Measurements from ENCODE around the gene CPD. TPM values are rescaled to one million over a fixed set of nuclear protein-coding genes. Genes with fewer than 3 reads are reported as not detected.
A peak's percentile ranks its signal among the peaks of the same experiment; 100 is the strongest.

Gene CPD
- total and polyA plus RNA-seq, 9 of the 15 experiments (the other 6 are each of a cell fraction or from before 2014, with no cell fraction given): 4.5 to 24.4 (median 20.4) TPM

- TF ChIP-seq NR2C1 (IDR thresholded peaks at IDR 0.05) (no peak), NR2C1 (tag; IDR thresholded peaks at IDR 0.05) (no peak), ZEB2 (IDR thresholded peaks at IDR 0.05) (peak; percentile 55; the same call in 1 of the 2 replicates), ZNF121 (CRISPR knock-in tag; conservative IDR thresholded peaks at IDR 0.05) (no peak), ZNF512 (tag; IDR thresholded peaks at IDR 0.05) (no peak), ESRRA (IDR thresholded peaks at IDR 0.05; ENCODE audit: borderline replicate concordance, low read depth) (no peak), ZBTB7A (IDR thresholded peaks at IDR 0.05; ENCODE audit: borderline replicate concordance, control insufficient read depth, low read depth, low read length) (no peak), CHD2 (IDR thresholded peaks at IDR 0.05; ENCODE audit: low read depth, low read length) (no peak), ZNF77 (CRISPR knock-in tag; IDR thresholded peaks at IDR 0.05) (no peak), MTA1 (IDR thresholded peaks at IDR 0.05; ENCODE audit: borderline replicate concordance) (no peak), ATF7 (IDR thresholded peaks at IDR 0.05) (no peak), TRIM24 (IDR thresholded peaks at IDR 0.05) (peak in 1 of 2 experiments; percentile 55; a peak in 2 of 4 replicates), PCBP2 (IDR thresholded peaks at IDR 0.05; ENCODE audit: low read depth, low read length, poor library complexity, severe bottlenecking) (no peak), PBX2 (CRISPR knock-in tag; IDR thresholded peaks at IDR 0.05; ENCODE audit: low read depth) (no peak), PBX2 (tag; conservative IDR thresholded peaks at IDR 0.05; ENCODE audit: low read depth) (peak; percentile 43), CEBPG (CRISPR knock-in tag; IDR thresholded peaks at IDR 0.05) (peak; percentile 46; the same call in 1 of the 2 replicates), CEBPG (tag; conservative IDR thresholded peaks at IDR 0.05 in 1 of 2, IDR thresholded peaks at IDR 0.05 in 1 of 2) (peak; percentile 82 to 93), SIX5 (IDR thresholded peaks at IDR 0.05; ENCODE audit: borderline replicate concordance in 1 of 2, insufficient read depth in 1 of 2, low read depth in 1 of 2, low read length in 2 of 2) (no peak), GATAD2B (IDR thresholded peaks at IDR 0.05; ENCODE audit: borderline replicate concordance) (no peak)
- TF ChIP-seq, protein P1, sequence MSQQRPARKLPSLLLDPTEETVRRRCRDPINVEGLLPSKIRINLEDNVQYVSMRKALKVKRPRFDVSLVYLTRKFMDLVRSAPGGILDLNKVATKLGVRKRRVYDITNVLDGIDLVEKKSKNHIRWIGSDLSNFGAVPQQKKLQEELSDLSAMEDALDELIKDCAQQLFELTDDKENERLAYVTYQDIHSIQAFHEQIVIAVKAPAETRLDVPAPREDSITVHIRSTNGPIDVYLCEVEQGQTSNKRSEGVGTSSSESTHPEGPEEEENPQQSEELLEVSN (IDR thresholded peaks at IDR 0.05; ENCODE audit: borderline replicate concordance in 1 of 2, extremely low read depth in 1 of 2, insufficient read depth in 1 of 2, insufficient read length in 1 of 2, low read depth in 1 of 2, low read length in 1 of 2, poor library complexity in 1 of 2, severe bottlenecking in 1 of 2): no peak
- TF ChIP-seq, protein P2, sequence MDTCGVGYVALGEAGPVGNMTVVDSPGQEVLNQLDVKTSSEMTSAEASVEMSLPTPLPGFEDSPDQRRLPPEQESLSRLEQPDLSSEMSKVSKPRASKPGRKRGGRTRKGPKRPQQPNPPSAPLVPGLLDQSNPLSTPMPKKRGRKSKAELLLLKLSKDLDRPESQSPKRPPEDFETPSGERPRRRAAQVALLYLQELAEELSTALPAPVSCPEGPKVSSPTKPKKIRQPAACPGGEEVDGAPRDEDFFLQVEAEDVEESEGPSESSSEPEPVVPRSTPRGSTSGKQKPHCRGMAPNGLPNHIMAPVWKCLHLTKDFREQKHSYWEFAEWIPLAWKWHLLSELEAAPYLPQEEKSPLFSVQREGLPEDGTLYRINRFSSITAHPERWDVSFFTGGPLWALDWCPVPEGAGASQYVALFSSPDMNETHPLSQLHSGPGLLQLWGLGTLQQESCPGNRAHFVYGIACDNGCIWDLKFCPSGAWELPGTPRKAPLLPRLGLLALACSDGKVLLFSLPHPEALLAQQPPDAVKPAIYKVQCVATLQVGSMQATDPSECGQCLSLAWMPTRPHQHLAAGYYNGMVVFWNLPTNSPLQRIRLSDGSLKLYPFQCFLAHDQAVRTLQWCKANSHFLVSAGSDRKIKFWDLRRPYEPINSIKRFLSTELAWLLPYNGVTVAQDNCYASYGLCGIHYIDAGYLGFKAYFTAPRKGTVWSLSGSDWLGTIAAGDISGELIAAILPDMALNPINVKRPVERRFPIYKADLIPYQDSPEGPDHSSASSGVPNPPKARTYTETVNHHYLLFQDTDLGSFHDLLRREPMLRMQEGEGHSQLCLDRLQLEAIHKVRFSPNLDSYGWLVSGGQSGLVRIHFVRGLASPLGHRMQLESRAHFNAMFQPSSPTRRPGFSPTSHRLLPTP (IDR thresholded peaks at IDR 0.05; ENCODE audit: borderline replicate concordance, extremely low read depth, insufficient read length): no peak
Observed at GRCh38 chr17:30363715-30364202, 15.0 kb upstream of the CPD start (continued).
